NCI-H2196 (cell line): ENCODE results near the gene TRIM36.

Source experiments
- DNase-seq: peaks from one replicate; lab custom pipeline; 2025; ENCODE audit not compliant: unreplicated experiment; lab: John Stamatoyannopoulos, UW

The TRIM36 gene, protein sequence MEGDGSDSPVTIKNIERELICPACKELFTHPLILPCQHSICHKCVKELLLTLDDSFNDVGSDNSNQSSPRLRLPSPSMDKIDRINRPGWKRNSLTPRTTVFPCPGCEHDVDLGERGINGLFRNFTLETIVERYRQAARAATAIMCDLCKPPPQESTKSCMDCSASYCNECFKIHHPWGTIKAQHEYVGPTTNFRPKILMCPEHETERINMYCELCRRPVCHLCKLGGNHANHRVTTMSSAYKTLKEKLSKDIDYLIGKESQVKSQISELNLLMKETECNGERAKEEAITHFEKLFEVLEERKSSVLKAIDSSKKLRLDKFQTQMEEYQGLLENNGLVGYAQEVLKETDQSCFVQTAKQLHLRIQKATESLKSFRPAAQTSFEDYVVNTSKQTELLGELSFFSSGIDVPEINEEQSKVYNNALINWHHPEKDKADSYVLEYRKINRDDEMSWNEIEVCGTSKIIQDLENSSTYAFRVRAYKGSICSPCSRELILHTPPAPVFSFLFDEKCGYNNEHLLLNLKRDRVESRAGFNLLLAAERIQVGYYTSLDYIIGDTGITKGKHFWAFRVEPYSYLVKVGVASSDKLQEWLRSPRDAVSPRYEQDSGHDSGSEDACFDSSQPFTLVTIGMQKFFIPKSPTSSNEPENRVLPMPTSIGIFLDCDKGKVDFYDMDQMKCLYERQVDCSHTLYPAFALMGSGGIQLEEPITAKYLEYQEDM

DNA sequence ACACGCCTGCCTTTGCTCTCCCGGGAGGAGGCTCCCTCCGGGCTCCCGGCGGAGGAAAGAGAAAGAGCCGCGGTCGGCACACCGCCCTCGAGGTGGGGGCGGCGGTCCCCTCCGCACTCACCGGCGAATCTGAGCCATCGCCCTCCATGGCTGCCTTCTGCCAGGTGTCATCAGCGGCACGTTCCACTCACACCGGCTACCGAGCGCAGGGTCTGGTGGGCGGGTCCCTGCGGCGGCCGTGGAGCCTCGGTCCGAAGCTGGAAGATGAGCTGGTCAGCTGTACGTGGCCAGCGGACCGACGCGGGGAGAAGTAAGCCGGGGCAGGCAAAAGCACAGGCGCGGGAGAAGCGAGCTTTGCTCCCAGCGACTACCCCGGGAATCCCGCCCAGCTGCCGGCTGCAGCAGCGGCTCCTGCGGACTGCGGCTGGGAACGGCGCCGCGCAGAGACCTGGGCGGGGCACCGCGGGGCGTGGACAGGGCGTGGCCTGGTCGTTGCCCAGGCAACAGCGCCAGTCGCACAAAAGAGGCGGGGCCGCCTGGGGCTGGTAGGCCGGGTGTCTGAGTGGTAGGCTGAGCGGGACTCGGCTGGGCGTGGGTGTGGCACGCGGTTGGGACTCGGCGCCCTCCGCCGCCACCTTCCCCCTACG, at the start of gene TRIM36:
TSS of gene TRIM36 (minus strand) at position 422 of the 647 bp plus-strand sequence. CDS start at position 148, 274 bp downstream.
- DNase-seq = peak; percentile 94

DNA sequence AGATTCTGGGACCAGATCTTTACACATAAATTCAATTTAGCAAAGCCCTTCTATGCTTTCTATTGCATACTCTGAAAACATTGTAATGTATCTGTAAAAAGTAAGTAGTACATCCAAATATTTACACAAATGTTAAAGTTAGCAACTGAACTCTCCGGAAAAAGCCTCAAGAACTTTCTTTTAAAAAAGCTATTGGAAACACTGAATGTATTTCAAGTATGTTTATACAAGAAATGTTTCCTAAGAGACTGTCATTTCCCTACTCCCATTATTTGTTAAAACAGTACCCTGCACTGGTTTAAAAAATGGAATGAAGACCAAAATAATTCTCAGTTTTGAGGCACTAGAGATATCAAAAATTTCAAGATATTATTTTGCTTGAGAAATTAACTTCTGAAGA, 44.8 kb upstream of the TRIM36 start:
- DNase-seq = no peak

DNA sequence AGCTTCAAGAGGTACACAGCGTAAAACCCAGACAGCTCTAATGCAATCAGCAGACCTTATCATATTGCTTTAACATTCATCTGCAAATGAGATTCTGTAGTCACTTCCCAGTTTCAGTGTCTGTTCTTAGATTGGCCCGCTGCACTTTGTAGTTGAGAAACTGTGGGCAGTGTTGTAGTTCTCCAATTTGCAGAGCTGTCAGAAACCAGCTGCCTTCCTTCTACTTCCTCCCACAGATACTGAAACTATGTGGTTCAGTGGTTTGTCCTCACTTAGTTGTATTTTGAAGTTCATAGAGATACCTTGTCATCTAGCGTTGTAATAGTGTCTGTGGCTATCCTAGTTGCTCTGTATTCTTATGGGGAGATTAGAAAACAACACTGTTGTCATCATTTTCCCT, 39.6 kb upstream of the TRIM36 start:
- no peak for DNase-seq

DNA sequence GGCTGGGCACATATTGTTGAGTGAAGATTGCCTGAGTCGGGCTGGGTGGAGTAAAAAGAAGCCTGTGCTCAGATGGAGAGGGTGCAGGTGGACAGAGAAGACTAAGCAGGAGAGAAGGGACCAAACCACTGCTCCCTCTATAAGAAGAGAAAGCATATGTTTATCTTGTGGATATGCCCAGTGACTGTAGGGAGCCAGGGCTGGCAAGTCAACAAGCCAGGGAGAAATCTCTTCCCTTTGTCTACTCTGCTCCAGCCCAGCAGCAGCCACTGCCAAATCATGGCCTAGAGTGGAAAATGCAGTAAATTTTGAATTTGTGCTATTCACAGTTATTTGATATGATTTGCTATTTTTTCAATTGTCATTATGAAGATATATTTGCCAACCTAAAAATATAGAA, 33.2 kb upstream of the TRIM36 start:
- no peak for DNase-seq

DNA sequence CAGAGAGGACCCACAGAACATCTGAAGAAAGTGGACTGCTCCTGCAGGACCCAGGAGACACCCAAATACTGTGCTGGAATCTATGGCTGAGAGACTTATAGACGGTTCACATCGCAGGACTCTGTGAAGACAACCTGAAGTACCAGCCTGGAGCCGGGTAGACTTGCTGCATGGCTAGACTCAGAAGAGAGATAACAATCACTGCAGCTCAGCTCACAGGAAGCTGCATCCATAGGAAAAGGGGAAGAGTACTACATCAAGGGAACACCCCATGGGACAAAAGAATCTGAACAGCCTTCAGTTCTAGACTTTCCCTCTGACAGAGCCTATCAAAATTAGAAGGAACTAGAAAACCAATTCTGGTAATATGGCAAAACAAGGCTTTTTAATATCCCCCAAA, 26.5 kb upstream of the TRIM36 start:
- DNase-seq = no peak

DNA sequence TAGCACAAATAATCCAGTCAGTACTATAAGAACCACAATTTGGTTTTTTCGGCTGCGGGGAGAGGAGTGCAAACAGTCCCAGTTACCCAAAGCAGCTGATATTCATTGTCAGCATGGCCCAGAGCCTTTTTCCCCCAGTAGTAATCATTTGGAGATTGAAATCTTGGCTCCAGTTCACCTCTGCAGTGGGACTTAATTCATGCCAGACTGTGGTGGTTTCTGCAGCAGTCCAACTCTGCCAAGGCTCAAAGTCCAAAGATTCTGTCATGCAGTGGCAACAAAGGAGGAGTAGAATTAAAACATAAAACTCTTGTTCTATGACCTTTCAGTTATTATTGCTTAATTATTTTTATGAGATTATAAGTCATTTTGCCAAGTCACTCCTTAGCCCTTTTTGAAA, 25.0 kb upstream of the TRIM36 start:
- no peak for DNase-seq

- no peak for DNase-seq
Measured at GRCh38 chr5:115193295-115193694, 23.6 kb upstream of the TRIM36 start.

- DNase-seq = no peak
Measured at GRCh38 chr5:115192098-115192497, 22.4 kb upstream of the TRIM36 start.

DNA sequence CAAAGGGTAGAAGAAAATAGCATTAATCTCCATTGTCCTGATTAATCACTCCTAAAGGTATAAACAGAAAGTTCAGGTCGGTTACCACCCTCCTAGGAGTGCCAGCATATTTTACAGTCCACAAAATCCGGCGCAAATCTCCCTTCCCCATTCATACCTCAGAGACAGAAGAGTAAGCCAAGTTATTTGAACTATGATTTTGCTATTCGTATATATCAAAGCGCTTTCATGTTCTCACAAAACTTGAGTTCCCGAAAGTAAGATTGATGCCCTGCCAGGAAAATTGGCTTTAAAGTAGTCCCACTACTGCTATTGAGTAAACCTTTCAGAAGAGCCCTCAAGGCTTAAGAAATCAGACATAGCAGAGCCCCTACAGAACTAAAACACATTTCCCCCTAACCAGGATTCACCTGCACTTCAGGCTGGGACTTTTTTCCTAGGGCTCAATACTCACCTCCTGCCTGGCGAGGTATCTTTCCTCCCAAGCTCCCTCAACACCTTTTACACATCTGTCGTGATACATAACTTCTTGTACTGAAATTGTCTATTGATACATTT, 21.8 kb upstream of the TRIM36 start:
- DNase-seq = no peak

DNA sequence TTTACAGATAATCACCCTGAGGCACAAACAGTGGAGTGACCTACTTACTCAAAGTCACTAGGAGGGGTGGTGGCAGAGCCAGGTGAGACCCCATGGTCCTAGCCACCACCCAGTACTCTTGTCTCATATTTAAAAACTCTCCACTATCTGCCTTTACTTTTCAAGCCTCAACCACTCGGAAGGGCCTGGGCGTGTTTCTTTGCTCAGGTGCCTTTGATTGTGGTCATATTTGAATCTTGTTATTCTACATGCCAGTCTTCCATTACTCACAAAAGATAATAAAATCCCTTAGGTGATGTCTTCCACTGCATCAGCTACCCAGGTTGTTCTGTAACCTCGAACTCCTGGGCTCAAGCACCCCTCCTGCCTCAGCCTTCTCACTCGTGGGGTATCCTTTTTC, 20.7 kb upstream of the TRIM36 start:
- DNase-seq = no peak

DNA sequence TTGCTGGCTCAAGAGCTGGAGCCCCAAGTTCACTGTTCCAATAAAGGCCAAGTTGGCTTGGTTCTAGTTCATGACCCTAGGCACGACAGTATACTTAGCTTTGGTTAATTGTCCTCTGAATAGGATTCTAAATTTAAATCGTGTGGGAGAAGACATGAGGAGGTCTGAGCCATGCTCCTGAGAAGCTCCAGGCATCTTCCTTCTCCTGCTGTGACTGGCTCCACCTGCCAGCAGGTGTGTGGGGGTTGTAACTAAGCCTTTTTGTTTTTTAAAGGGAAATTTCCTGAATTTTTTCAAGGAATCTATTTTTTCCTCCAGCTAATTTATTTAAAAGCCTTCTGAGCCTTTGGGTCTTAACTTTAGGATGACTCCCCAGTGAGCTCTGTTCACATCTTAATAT, 20.2 kb upstream of the TRIM36 start:
- no peak for DNase-seq

GRCh38 chr5:115186794-115187193, 17.1 kb upstream of the TRIM36 start:
- DNase-seq = no peak

DNA sequence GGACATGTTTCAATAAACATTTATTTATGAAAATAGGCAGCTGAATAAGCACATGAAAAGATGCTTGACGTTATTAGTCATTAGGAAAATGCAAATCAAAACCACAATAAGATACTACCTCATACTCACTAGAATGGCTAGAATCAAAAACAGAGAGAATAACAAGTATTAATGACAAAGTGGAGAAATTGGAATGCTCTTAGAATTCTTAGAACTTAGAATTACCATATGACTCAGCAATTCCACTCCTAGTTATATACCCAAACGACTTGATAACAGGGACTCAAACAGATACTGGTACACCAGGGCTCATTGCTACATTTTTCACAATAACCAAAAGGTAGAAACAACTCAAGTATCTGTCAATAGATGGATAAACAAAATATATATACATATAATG, 15.1 kb upstream of the TRIM36 start:
- DNase-seq = no peak

GRCh38 chr5:115181757-115182156, 12.0 kb upstream of the TRIM36 start:
- DNase-seq = no peak

DNA sequence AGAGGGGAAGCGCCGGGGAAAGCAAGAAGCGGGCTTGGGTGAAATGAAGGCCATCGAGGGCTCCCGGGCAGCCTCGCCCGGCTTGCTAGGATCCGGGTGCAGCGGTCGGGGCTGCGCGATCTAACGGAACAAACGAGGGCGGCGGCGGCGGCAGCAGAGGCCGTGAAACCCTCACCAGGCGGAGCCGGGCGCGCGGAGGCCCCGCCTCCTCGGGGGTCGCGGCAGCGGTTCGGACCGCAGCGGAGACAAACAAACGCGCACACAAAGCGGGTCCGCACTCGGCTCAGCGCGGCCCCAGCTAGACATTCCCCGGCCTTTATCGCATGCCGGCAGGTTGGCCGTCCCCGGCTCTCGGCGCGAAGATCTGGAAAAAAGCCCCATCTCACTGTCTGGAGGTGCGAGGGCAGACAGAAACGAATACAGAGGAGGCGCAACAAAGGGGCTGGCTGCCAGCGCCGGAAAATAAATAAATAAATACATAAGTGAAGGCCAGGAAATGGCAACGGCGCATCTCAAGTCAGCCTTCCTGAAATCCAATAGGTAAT, 10.5 kb upstream of the TRIM36 start:
- peak; percentile 33 for DNase-seq

- no peak for DNase-seq
Measured at GRCh38 chr5:115179394-115180164, 9.9 kb upstream of the TRIM36 start.

DNA sequence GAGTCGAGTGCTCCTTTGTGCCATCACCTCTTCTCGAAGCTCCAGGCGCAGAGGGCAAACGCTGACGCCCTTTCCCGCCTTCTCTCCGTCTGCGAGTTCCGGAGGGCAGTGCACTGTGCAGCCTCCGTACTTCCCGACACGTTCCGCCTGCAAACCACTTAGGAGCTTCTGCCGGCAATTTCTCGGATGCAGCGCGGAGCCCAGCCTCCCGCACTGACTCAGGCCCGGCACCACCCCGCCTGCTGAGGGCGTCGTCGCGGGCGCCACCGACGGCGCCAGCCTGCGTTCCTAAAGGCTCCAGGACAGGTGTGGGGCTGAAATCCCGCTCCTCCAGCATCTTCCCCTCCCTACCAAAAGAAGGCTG, 9.3 kb upstream of the TRIM36 start:
- DNase-seq = no peak

DNA sequence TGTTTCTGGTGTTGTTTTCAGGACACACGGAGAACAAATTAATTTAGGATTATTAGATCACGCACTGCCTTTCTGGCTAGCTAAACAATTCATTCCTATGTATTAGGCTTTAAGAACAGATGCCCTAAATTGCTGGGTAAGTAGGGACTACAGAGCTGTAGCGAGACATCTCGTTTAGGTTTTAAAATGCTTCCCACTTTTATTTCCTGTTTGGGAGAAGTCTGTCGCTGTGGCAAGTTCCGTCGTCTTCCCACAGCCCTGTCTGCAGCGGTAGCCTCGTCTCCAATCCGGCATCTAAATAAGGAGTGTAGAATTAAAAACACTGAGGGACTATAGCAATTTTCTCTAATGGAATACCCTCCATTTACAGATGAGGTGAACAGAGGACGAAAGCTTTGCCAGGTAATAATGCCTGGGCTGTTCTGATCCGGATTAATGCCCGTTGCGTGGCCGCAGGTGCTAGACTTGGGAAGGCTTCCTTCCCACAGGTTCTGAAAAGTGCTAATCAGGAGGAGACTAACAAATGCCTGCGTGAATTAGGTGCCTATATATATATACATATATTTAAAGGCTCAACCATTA, 1.3 kb upstream of the TRIM36 start:
- DNase-seq = no peak

DNA sequence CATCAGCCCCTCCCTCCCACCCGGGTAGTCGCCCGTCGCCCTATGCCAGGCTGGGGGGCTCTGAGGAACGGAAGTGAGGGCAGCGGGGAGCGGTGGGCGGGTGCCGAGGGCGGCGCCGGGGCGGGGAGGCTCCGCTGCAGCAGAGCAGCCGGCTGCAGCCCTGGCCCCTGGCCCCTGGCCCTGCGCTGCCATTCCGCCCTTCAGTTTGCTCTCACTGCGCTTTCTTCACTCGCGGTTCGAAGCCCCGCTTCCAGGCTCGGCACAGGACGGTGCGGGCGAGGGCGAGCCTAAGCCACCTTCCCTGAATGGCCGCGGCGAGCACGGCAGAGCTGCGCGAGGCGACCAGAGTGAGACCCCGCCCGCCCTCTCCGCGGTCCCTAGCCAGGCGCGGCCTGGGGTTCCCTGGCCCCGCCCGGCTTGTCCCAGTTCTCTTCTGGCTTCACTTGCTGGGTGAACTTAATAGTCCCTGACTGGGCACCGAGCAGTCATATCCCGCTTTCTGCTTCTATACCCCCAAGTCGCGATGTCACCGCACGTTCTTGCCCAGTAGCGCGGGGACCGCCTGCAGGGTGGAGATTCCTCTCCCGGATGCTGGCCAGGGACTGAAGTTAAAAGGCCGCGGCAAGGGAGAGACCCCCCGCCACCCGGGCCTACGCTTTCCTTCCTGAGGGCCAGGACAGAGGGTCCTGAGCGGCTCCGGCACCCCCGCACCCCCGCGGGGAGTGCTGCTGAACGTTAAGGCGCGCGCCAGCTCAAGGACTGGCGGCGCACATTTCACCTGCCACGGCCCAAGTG, 623 bp upstream of the TRIM36 start:
- no peak for DNase-seq
